ENCODE results near the gene BCL2L14.

DNA sequence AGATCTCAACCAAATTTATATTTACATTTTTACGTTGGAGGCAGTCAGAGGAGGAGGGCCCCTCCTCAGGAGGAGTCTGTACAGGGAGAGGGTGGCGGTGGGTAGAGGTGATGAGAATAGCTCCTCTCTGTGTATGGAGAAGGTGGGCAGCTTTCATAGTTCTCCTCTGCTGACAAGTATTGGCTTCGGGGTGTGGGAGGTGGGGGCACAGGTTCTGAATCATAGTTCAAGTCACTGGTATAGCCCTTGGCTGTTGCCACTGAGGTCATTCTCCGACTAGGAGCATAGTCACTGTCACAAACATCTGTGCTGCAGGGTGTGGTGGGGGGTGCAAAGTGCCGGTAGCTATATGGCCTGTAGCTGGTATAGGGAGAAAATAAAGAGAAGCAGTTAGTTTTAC is 50.3 kb downstream of the BCL2L14 start:
- no peak for TF ChIP-seq POLR2A (IDR thresholded peaks at IDR 0.05; ENCODE audit: low read length)
- no peak for TF ChIP-seq GATA1 (IDR thresholded peaks at IDR 0.05; ENCODE audit: low read depth, low read length)
